ENCODE results near the gene KRTAP3-2.

Gene KRTAP3-2

DNA sequence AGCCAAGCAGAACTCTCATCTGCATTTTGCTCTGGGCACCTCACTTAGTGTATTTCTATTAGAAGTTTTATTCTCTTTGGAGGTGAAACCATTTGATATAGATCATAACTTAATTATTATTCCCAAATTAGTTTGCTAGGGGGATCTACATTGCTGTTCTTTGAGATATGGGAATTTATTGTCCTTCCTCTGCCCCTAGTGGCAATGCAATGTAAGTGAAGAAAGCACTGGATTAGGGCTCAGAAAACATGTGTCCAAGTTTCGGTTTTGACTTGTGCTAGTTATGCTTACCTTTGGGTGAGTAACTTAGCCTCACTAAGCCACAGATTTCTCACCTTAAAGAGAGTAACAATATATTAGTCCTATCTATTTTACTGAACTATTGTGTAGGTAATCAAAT is 35.9 kb downstream of the KRTAP3-2 start:
- no peak for DNase-seq (ENCODE audit: low read depth)

DNA sequence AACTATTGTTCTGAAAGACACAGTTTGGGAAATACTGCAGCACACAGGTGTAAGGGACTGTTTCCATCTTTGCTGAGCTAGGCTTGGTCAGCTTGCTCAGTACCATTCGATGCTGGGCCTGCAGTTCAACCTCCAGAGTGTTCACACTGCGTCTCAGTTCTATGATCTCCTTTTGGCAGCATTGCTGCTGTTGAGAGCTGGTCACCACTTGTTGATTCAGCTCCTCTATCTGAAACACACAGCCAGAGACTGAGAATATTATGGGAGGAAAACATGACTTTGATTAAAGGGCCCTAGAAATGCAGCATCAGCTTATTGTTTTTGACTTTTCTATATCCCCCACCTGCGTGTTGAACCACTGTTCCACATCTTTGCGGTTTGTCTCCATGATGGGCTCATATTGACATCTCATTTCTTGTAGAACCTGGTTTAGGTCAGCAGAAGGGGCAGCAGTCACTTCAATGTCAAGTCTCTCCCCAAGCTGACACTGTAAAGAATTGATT is 37.6 kb downstream of the KRTAP3-2 start:
- no peak for DNase-seq (ENCODE audit: low read depth)

DNA sequence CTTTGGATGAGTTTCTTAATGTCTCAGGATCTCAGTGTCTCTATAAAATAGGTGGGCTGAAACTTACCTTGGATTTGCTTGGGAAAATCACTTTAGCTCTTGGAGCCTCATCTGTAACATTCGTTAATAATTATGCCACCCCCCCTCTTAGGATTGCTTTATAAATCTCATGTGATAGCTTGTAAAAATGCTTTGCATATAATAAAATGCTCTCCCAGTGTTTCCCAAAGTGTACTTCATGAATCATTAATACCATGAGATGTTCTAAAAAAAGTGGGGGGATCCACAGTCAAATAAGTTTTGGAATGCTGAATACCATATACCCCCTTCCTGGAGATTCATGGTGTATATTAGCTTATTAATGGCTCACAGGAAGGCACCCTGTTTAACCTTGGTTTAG is 38.1 kb downstream of the KRTAP3-2 start:
- no peak for DNase-seq (ENCODE audit: low read depth)

- no peak for DNase-seq (ENCODE audit: low read depth)
Observed at GRCh38 chr17:40960144-40960543, 39.6 kb downstream of the KRTAP3-2 start.

DNA sequence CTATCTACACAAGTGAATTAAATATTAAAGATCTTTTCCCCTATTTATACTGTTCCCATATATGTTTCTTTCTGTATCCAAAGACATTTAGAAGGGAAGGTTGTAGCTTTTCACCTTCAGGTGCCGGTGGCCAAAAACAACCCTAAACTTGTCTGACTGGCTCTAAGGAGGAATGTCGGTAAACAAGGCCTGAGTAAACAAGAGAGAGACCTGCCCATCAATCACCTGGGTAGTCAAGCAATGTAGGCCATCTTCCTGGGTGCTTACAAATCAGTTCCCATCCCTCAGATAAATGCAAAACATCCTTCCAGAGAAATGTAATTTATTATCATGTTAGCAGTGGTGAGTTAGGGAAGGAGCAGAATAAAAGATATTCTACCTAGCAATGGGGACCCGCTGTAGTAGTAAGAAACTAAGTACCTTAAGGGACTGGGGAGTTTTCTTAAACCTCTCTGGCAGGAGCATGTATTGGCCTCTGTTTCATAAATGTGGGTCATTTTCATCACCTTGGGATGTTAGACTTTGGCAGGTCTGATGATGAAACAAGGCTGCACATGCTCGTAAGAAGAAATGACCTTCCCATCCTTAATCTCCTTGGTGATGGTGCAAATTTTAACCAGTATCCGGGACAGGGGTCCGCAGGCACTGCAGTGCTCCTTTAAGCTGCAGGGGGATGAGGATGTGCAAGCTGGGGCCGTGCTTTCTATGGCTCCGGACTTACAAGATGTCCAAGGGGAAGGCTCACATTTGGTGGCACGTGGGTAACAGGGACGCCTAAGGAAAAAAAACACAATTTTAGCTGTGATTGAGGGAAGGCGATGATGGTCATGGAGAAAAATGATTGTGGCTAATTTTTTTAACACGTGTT is 41.4 kb downstream of the KRTAP3-2 start:
- no peak for DNase-seq (ENCODE audit: low read depth)

DNA sequence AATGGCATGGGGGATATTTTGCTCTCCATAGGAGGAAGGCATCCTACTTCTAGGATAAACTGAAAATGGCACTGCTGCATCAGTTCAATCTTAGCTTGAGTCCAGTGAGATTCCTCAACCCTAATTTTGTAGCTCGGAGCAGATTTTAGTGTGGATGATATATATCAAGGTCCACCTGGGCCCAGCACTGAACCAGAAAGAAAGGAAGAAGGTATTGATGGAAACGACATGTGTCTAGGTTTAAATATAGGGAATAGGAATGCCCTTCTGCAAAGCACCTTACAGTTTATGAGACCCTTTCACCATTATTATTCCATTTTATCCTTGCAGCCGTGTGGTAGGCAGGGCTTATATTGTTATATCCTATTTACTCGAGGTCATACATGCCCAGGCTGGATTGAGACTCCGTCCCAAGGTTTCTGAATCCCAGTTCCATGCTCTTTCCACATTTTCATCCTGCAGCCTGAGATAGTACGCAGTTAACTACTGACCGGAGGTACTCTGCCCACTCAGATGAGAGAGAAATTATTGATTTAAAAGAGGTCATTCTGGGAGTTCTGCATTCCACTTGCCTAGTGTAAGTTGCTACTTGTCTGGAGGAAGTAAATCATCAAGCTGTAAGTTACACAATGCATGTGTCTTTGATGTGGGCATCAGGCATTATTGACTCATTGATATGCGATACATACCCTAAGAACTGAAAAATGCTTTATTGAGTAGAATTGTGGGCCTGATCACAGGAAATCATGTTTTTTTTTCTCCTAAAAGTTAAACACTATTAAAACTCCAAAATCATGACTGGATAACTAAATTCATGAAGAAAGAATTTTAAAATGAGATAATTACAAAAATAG is 43.1 kb downstream of the KRTAP3-2 start:
- DNase-seq (ENCODE audit: low read depth): peak; percentile 71

GRCh38 chr17:40953881-40954280 is 45.8 kb downstream of the KRTAP3-2 start:
- DNase-seq (ENCODE audit: low read depth): peak; percentile 51

- DNase-seq (ENCODE audit: low read depth): peak; percentile 71
Observed at GRCh38 chr17:40952661-40953060, 47.0 kb downstream of the KRTAP3-2 start.

DNA sequence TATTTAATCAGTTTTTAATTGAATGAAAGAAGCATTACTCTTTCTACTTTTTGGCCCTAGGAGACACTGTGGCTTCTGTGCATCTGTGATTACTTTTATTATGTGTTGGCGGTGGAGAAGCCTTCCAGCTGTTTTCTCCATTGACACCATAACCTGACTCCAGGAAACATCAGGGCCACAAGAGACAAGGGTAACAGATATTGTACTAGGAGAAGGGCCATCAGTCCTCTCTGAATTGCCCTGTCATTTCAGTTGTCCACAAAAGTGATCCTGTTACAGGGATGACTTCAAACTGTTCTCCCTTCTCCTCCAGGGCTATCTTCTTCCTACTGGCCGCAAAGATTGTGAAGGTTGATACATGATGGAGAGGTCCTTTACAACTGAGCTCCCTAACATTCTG is 47.6 kb downstream of the KRTAP3-2 start:
- no peak for DNase-seq (ENCODE audit: low read depth)

DNA sequence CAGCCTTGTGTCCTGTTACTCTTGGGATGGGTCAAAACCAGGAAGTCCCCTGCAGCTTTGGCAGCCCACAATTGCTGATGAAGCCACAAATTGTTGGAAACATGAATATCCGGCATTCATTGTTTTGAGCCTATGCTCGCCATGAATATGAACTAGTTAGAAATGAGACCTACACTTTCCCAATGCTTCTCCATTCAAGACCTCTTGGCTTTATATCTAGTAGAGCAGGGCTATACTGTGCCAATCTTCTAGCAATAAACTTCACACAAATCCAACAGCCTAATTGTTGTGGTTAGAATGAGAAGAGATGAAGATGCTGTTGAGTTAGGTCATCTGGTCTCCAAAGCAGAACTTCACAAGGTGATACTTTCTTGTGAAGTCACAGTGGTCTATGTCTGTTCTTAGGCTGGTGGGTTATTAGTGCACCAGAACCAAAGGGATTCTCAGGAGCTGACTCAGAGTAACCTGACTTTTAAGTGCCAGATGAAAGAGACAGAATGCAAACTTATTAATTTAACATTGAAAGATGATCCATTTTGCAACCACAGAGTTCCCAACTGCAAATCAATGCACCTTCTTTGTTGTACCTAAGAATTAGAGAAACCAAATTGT is 48.6 kb downstream of the KRTAP3-2 start:
- no peak for DNase-seq (ENCODE audit: low read depth)

DNA sequence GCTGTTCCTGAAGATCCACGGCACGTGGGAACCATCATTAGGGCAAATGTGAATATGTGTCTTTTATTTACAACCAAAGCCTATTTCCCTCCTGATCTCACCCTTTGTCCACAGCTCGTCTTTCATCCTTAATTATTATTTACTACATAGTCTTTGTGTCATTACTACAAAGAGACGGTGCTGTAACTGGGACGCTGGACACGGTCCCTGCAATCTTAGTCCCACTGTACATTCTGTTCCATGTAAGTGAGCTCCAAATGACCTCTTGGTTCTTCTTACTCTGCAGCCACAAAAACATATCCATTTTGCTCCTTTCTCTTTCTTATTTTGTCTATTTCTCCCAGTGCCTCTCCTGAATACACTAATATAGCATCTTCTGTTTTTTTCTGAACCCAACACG is 49.5 kb downstream of the KRTAP3-2 start:
- DNase-seq (ENCODE audit: low read depth): no peak

DNA sequence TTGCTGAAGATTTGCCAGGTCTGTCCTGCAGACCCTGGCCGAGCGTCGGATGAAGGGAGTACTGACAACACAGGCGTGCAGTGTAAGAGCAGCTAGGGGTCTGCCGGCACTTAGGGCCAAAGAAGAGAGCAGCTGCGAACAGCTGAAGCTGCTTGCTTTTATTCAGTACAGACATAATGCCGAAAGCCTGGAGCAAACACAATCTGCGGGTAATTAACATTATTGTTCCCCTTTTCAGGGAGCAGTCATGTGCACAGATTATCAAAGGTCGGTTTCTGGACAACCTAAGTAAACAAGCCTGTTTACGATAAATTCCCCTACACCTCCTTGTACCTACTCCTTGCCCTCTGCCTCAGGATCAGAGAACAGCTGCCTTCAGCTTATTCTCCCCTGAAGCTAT is 50.3 kb downstream of the KRTAP3-2 start:
- DNase-seq (ENCODE audit: low read depth): no peak

Measured in GM04504 (cell line).